OCI-LY3 (cell line): ENCODE results near the gene MARK2.

Experiments
- H2AFZ ChIP-seq: fragments of 200-600, 300-600 bp; shearing (Covaris generic); 2 replicates; pipeline ENCODE4 v1.6.0; 2014; ENCODE audit warnings: antibody characterized with exemption, low read depth, low read length
- H3K27ac ChIP-seq: fragments of 200-600, 300-600 bp; sonication (generic); 2 replicates; pipeline ENCODE4 v1.5.1; 2014; ENCODE audit warnings: mild to moderate bottlenecking, low read length, moderate library complexity, mixed read lengths
- H3K27me3 ChIP-seq: fragments of 200-600, 300-600 bp; sonication (generic); 2 replicates; pipeline ENCODE4 v1.6.1; 2014; ENCODE audit warnings: low read depth, low read length, mixed read lengths
- H3K36me3 ChIP-seq: fragments of 200-600, 300-600 bp; sonication (generic); replicated peaks from 2 replicates; pipeline ENCODE3; 2014; ENCODE audit warnings: low read depth, low read length, mixed read lengths
- H3K4me1 ChIP-seq: fragments of 300-600, 200-600 bp; sonication (generic); 2 replicates; pipeline ENCODE4 v1.6.1; 2014; ENCODE audit warnings: low read length, mixed read lengths
- H3K4me2 ChIP-seq: fragments of 200-600, 300-600 bp; sonication (generic); 2 replicates; pipeline ENCODE4 v1.6.1; 2014; ENCODE audit warnings: low read length, mixed read lengths
- H3K4me3 ChIP-seq: fragments of 300-600, 200-600 bp; sonication (generic); 2 replicates; pipeline ENCODE4 v1.5.1; 2014; ENCODE audit warnings: antibody characterized with exemption, mild to moderate bottlenecking, low read length, moderate library complexity
- H3K79me2 ChIP-seq: fragments of 300-600, 200-600 bp; shearing (Covaris generic); 2 replicates; pipeline ENCODE4 v1.6.1; 2014; ENCODE audit warnings: mild to moderate bottlenecking, low read length, mixed read lengths
- H3K9ac ChIP-seq: fragments of 300-600, 200-600 bp; shearing (Covaris generic); 2 replicates; pipeline ENCODE4 v1.6.0; 2014; ENCODE audit warnings: mild to moderate bottlenecking, low read length, moderate library complexity
- H3K9me3 ChIP-seq: fragments of 200-600, 300-600 bp; shearing (Covaris generic); 2 replicates; pipeline ENCODE4 v1.6.1; 2014; ENCODE audit warnings: low read length, mixed read lengths; ENCODE audit not compliant: insufficient read depth
- H4K20me1 ChIP-seq: fragments of 200-600, 300-600 bp; sonication (generic); 2 replicates; pipeline ENCODE4 v1.6.1; 2016; ENCODE audit warnings: low read length, mixed read lengths; ENCODE audit not compliant: insufficient read depth
- CTCF ChIP-seq: fragments of 200-600, 300-600 bp; sonication (generic); IDR thresholded peaks from 2 replicates; pipeline ENCODE4 v1.5.1; 2014; ENCODE audit warnings: antibody characterized with exemption, low read length, low read depth
- EZH2phosphoT487 ChIP-seq: fragments of 200-600 bp; shearing (Covaris generic); IDR thresholded peaks from 2 replicates; pipeline ENCODE4 v1.6.1; 2018; ENCODE audit warnings: antibody characterized with exemption, mixed run types, low read depth

MARK2 gene

GRCh38 chr11:63952570-63952969 is 113.7 kb downstream of the MARK2 start:
- Histone ChIP-seq H3K79me2 (no peaks in the 10 kb centered on the region), H3K9ac (no peak overlapping the region), H2AFZ (no peak overlapping the region), H3K36me3 (peaks cover 35% of the 10 kb centered on the region), H3K9me3 (no peaks in the 10 kb centered on the region), H4K20me1 (no peaks in the 10 kb centered on the region), H3K4me3 (no peak overlapping the region), H3K27me3 (no peaks in the 10 kb centered on the region), H3K27ac (no peak overlapping the region), H3K4me1 (no peaks in the 10 kb centered on the region), H3K4me2 (no peak overlapping the region)
- no peak for TF ChIP-seq EZH2phosphoT487
- no peak for TF ChIP-seq CTCF

- TF ChIP-seq EZH2phosphoT487 (no peak), CTCF (no peak)
- Histone ChIP-seq H3K9ac (no peak overlapping the region), H3K27ac (no peak overlapping the region), H2AFZ (no peak overlapping the region), H3K9me3 (no peaks in the 10 kb centered on the region), H3K4me3 (no peak overlapping the region), H3K79me2 (no peaks in the 10 kb centered on the region), H3K4me1 (no peaks in the 10 kb centered on the region), H3K4me2 (no peak overlapping the region), H3K36me3 (peaks cover 26% of the 10 kb centered on the region), H3K27me3 (no peaks in the 10 kb centered on the region), H4K20me1 (no peaks in the 10 kb centered on the region)
Observed at GRCh38 chr11:63958008-63958407, 119.1 kb downstream of the MARK2 start.
